GM13977 (cell line): ENCODE results near the gene NUP93.
"Not testable (repeated sequence)": the region's sequence is repeated elsewhere in the genome, so short reads cannot be mapped to it uniquely, and the experiment has no call there.

Experiments
- DNase-seq: peaks from one replicate; pipeline ENCODE4 v3.0.0; 2012; ENCODE audit warnings: low spot score
- in situ Hi-C: fragments of 300-500 bp; cut with MboI; formaldehyde crosslinking; loops from one replicate; pipeline ENCODE4 v1.12.0; 2022; ENCODE audit warnings: low sequenced_read_pairs, low pct_unique_long_range_greater_than_20kb, mixed read lengths, inconsistent platforms; ENCODE audit not compliant: unreplicated experiment
- TF ChIP-seq, protein P1 (sequence below): IDR thresholded peaks from 2 replicates; pipeline ENCODE4 v1.5.1; 2012; ENCODE audit warnings: mild to moderate bottlenecking, control low read depth; ENCODE audit not compliant: insufficient read depth; ENCODE audit errors: extremely low read depth, missing control alignments

NUP93 gene

DNA sequence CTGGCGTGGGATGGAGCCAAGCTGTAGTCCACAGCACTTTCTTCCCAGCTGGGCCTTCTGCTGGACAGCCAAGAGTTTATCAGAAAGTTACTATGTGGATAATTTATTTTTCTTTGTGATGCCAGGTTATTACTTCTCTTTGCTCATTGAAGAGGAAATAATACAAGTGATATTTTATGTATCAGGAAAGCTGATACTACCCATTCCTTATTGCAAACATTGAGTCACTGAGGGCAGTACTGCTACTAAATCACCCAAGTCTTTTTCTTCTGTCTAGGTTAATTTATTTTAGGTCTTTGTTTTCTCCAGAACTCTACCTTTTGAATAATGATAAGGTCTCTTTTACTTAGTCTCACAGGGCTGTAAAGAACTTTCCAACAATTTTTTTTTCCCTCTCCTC is 8.3 kb downstream of the NUP93 start:
- TF ChIP-seq, protein P1, sequence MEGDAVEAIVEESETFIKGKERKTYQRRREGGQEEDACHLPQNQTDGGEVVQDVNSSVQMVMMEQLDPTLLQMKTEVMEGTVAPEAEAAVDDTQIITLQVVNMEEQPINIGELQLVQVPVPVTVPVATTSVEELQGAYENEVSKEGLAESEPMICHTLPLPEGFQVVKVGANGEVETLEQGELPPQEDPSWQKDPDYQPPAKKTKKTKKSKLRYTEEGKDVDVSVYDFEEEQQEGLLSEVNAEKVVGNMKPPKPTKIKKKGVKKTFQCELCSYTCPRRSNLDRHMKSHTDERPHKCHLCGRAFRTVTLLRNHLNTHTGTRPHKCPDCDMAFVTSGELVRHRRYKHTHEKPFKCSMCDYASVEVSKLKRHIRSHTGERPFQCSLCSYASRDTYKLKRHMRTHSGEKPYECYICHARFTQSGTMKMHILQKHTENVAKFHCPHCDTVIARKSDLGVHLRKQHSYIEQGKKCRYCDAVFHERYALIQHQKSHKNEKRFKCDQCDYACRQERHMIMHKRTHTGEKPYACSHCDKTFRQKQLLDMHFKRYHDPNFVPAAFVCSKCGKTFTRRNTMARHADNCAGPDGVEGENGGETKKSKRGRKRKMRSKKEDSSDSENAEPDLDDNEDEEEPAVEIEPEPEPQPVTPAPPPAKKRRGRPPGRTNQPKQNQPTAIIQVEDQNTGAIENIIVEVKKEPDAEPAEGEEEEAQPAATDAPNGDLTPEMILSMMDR: no peak
- in situ Hi-C loops: no loop called here
- no peak for DNase-seq

DNA sequence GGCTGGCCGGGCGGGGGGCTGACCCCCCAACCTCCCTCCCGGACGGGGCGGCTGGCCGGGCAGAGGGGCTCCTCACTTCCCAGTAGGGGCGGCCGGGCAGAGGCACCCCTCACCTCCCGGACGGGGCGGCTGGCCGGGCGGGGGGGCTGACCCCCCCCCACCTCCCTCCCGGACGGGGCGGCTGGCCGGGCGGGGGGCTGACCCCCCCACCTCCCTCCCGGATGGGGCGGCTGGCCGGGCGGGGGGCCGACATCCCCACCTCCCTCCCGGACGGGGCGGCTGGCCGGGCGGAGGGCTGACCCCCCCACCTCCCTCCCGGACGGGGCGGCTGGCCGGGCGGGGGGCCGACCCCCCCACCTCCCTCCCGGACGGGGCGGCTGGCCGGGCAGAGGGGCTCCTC is 9.4 kb downstream of the NUP93 start:
- DNase-seq, in situ Hi-C loops: not testable (repeated sequence)

DNA sequence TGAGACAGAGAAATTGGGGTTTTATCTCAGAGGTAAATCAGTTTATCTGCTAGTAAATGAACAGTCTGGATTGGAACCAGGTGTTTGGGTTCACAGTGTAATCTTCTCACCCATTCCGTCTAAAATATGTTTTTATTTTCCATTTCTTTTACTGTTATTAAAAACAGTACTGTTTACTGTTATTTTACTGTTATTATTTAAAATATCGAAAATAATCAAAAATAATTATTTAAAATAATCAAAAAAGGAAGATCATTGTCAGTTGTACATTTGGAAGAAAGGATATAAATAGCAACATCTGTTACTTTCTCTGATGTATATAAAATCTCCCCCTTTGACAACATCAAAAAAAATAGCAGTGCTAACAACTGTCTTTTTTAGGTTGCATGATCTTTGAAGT is 11.5 kb downstream of the NUP93 start:
- no peak for DNase-seq
- TF ChIP-seq, protein P1: no peak
- in situ Hi-C loops: no loop called here

- DNase-seq: no peak
- in situ Hi-C loops: no loop called here
- TF ChIP-seq, protein P1: no peak
Measured at GRCh38 chr16:56742030-56742984, 12.4 kb downstream of the NUP93 start.

- in situ Hi-C loops: no loop called here
- no peak for DNase-seq
- TF ChIP-seq, protein P1: no peak
Measured at GRCh38 chr16:56743840-56744239, 13.9 kb downstream of the NUP93 start.

GRCh38 chr16:56744996-56745640 is 15.2 kb downstream of the NUP93 start:
- in situ Hi-C loops: no loop called here
- no peak for DNase-seq
- TF ChIP-seq, protein P1: no peak

DNA sequence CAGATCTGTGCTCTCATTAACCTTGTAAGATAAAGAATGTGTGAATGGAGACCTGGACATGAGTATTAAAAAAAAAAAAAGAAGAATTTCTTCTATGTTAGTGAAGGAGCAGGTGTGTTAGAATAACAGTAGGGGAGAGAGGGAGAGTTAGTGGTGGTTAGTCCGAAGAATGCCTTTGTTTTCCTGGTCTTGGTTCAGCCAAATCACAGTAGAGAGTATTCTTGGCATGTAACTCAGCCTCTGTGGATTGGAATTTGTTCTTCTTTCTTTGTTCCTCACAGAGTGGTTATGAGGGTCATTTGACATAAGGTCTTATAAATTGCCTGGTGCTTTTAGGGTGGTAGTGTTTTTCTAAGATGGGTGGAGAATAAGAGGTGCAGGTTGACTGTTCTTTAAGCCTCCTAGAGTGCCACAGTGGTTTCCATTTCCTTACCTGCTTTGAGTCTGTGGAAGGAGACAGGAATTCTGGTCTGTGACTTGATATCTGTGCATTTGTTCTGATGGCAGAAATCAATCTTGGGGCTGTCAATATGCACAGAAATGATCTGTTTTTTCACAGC is 17.6 kb downstream of the NUP93 start:
- DNase-seq: no peak
- TF ChIP-seq, protein P1: no peak
- in situ Hi-C loops: no loop called here
